Neural progenitor cell (in vitro differentiated cells): Measurements from ENCODE around the gene RAD51AP1. TPM values are rescaled to one million over a fixed set of nuclear protein-coding genes. Genes with fewer than 3 reads are reported as not detected.
"Not testable (repeated sequence)": the region's sequence is repeated elsewhere in the genome, so short reads cannot be mapped to it uniquely, and the experiment has no call there.

Experiments used
- DNase-seq: peaks from one replicate; pipeline ENCODE4 v3.0.0-alpha.2; 2016; ENCODE audit warnings: low spot score
- H2AFZ ChIP-seq: fragments of 200-600 bp; sonication (generic); replicated peaks from 2 replicates; pipeline ENCODE4 v1.6.1; 2016; ENCODE audit warnings: antibody characterized with exemption
- H3F3A ChIP-seq: fragments of 200-600 bp; sonication (generic); 2 replicates; pipeline ENCODE4 v1.6.1; 2016; ENCODE audit warnings: antibody characterized with exemption, low read depth
- H3K27ac ChIP-seq: fragments of 200-600 bp; sonication (generic); 2 replicates; pipeline ENCODE4 v1.5.1; 2016; ENCODE audit warnings: mild to moderate bottlenecking
- H3K27me3 ChIP-seq: fragments of 200-600 bp; sonication (generic); 2 replicates; pipeline ENCODE4 v1.6.1; 2016; ENCODE audit warnings: mild to moderate bottlenecking, moderate library complexity
- H3K36me3 ChIP-seq: fragments of 200-600 bp; sonication (generic); 2 replicates; pipeline ENCODE4 v1.5.1; 2016
- H3K4me1 ChIP-seq: fragments of 200-600 bp; sonication (generic); 2 replicates; pipeline ENCODE4 v1.6.1; 2016; ENCODE audit warnings: mixed run types
- H3K4me2 ChIP-seq: fragments of 200-600 bp; sonication (generic); 2 replicates; pipeline ENCODE4 v1.6.1; 2016
- H3K4me3 ChIP-seq: fragments of 200-600 bp; sonication (generic); 2 replicates; pipeline ENCODE4 v1.5.1; 2016
- H3K79me2 ChIP-seq: fragments of 200-600 bp; sonication (generic); 2 replicates; pipeline ENCODE4 v1.6.1; 2016; ENCODE audit warnings: low read depth
- H3K9ac ChIP-seq: fragments of 200-600 bp; sonication (generic); 2 replicates; pipeline ENCODE4 v1.6.1; 2016
- H3K9me3 ChIP-seq: fragments of 200-600 bp; sonication (generic); 2 replicates; pipeline ENCODE4 v1.5.1; 2016; ENCODE audit warnings: low read depth
- H4K20me1 ChIP-seq: fragments of 200-600 bp; sonication (generic); 2 replicates; pipeline ENCODE4 v1.6.1; 2016; ENCODE audit warnings: low read depth
- H3K27ac Mint-ChIP-seq: 3 replicates; pipeline ENCODE4 v1.8.0; 2021; ENCODE audit warnings: mixed read lengths
- H3K27me3 Mint-ChIP-seq: 2 replicates; pipeline ENCODE4 v1.8.0; 2022; ENCODE audit warnings: low read depth, mild to moderate bottlenecking, inconsistent platforms, moderate library complexity, mixed read lengths; ENCODE audit not compliant: insufficient read depth
- H3K36me3 Mint-ChIP-seq: 3 replicates; pipeline ENCODE4 v1.8.0; 2021; ENCODE audit warnings: mixed read lengths
- H3K4me1 Mint-ChIP-seq: 3 replicates; pipeline ENCODE4 v1.8.0; 2021; ENCODE audit warnings: mixed read lengths
- H3K4me3 Mint-ChIP-seq: 3 replicates; pipeline ENCODE4 v1.8.0; 2021; ENCODE audit warnings: mild to moderate bottlenecking, moderate library complexity, mixed read lengths
- H3K9me3 Mint-ChIP-seq: 3 replicates; pipeline ENCODE4 v1.8.0; 2020; ENCODE audit warnings: mixed read lengths
- CTCF ChIP-seq: fragments of 200-600 bp; sonication (generic); IDR thresholded peaks from 2 replicates; pipeline ENCODE4 v1.5.1; 2017; ENCODE audit warnings: antibody characterized with exemption, mild to moderate bottlenecking
- EZH2 ChIP-seq: fragments of 200-600 bp; sonication (generic); IDR thresholded peaks from 2 replicates; pipeline ENCODE4 v1.6.1; 2017; ENCODE audit warnings: antibody characterized with exemption, mild to moderate bottlenecking, moderate library complexity
- EZH2phosphoT487 ChIP-seq: fragments of 200-600 bp; sonication (generic); IDR thresholded peaks from 2 replicates; pipeline ENCODE4 v1.6.1; 2017; ENCODE audit warnings: antibody characterized with exemption
- total RNA-seq: library from RNA; depleted of rRNA; stranded (reverse); fragments of >200 nt; gene quantifications from 2 replicates; pipeline ENCODE4 v1.2.3, GENCODE V29; 2015; ENCODE audit warnings: low replicate concordance

RAD51AP1 gene
- total RNA-seq, 1 donor from 2014 or later, result 189 TPM

DNA sequence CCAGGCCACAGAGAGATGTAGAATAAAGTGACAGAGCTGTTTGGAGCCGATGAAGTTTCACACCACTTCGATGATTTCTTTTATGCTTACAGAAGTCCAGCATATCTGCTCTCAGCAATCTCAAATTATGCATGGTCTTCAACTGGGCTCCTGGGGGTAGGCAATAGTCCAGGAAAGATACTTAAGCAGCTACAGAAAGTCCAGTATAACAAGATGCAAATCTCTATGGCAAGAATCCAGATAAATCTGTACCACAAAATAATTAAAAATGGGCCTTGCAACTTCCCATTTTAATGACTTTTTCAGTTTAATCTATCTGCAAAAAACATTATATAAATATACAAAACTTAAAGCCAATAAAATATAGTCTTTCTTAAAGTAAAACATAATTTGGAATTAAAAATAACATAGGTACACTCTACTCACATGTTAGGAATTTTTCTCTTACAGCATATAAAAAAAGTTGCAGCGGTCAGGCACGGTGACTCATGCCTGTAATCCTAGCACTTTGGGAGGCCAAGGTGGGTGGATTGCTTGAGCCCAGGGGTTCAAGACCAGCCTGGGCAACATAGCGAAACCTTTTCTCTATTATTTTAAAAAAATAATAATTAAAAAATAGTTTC lies 20.5 kb upstream of the RAD51AP1 start:
- H3K36me3 ChIP-seq, result peaks cover 8% of the 10 kb centered on the region
- no peak for DNase-seq
- no peak overlapping the region for H3K4me3 ChIP-seq
- Mint-ChIP-seq H3K27me3 (no peaks in the 10 kb centered on the region), H3K27ac (no peak overlapping the region), H3K4me1 (no peaks in the 10 kb centered on the region), H3K4me3 (no peak overlapping the region), H3K9me3 (no peaks in the 10 kb centered on the region), H3K36me3 (peaks cover 6% of the 10 kb centered on the region)
- H2AFZ ChIP-seq, result no peak overlapping the region
- H3K4me1 ChIP-seq, result no peaks in the 10 kb centered on the region
- H3K9me3 ChIP-seq, result no peaks in the 10 kb centered on the region
- H4K20me1 ChIP-seq, result no peaks in the 10 kb centered on the region
- no peak overlapping the region for H3K9ac ChIP-seq
- TF ChIP-seq EZH2 (no peak), CTCF (no peak), EZH2phosphoT487 (no peak)
- H3K27ac ChIP-seq, result no peak overlapping the region
- H3K79me2 ChIP-seq, result no peaks in the 10 kb centered on the region
- H3K27me3 ChIP-seq, result no peaks in the 10 kb centered on the region
- no peak overlapping the region for H3K4me2 ChIP-seq
- H3F3A ChIP-seq, result no peaks in the 10 kb centered on the region

GRCh38 chr12:4523443-4523842 lies 15.2 kb upstream of the RAD51AP1 start:
- not testable (repeated sequence) for H3K9ac ChIP-seq, H3K9me3 ChIP-seq, H2AFZ ChIP-seq, H3K27me3 ChIP-seq, H3K9me3 Mint-ChIP-seq, H3K4me2 ChIP-seq, H3K27ac ChIP-seq, H3K4me1 Mint-ChIP-seq, H4K20me1 ChIP-seq, H3F3A ChIP-seq, H3K4me3 Mint-ChIP-seq, H3K27ac Mint-ChIP-seq, H3K27me3 Mint-ChIP-seq, H3K36me3 ChIP-seq, H3K4me3 ChIP-seq, H3K79me2 ChIP-seq, H3K36me3 Mint-ChIP-seq, H3K4me1 ChIP-seq, DNase-seq

GRCh38 chr12:4526923-4527546 lies 11.7 kb upstream of the RAD51AP1 start:
- TF ChIP-seq EZH2 (no peak), EZH2phosphoT487 (no peak), CTCF (peak; percentile 66)
- Mint-ChIP-seq H3K9me3 (no peaks in the 10 kb centered on the region), H3K4me1 (no peaks in the 10 kb centered on the region), H3K4me3 (no peak overlapping the region), H3K27me3 (no peaks in the 10 kb centered on the region), H3K27ac (no peak overlapping the region), H3K36me3 (no peaks in the 10 kb centered on the region)
- DNase-seq, result no peak
- Histone ChIP-seq H3K27me3 (no peaks in the 10 kb centered on the region), H3K27ac (no peak overlapping the region), H3K4me2 (no peak overlapping the region), H4K20me1 (no peaks in the 10 kb centered on the region), H2AFZ (no peak overlapping the region), H3K4me1 (no peaks in the 10 kb centered on the region), H3K36me3 (peaks cover 6% of the 10 kb centered on the region), H3K9ac (no peak overlapping the region), H3K79me2 (no peaks in the 10 kb centered on the region), H3K4me3 (no peak overlapping the region), H3K9me3 (no peaks in the 10 kb centered on the region), H3F3A (peaks cover 8% of the 10 kb centered on the region)

DNA sequence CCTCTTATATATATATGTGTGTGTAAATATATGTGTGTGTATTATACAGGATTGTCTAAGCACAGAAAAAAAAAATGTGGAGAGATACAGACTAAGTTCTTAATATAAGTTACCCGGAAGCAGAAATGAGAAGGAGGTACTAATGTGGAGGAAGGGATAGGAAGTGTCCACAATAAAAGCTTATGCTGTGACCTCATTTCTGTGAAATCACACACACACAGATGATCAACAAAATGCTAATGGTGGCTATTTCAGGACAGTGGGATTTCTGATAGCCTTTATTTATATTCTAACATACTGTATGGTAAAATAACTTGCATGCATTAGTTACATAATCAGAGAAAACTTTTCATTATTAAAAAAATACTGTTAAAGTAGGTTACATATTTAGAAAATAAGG lies 8.5 kb upstream of the RAD51AP1 start:
- H3K27ac ChIP-seq, result no peak overlapping the region
- H3K9ac ChIP-seq, result no peak overlapping the region
- H3K4me3 ChIP-seq, result no peak overlapping the region
- no peak overlapping the region for H3K4me2 ChIP-seq
- DNase-seq, result no peak
- Mint-ChIP-seq H3K27me3 (no peaks in the 10 kb centered on the region), H3K9me3 (no peaks in the 10 kb centered on the region), H3K27ac (no peak overlapping the region), H3K36me3 (no peaks in the 10 kb centered on the region), H3K4me1 (no peaks in the 10 kb centered on the region), H3K4me3 (no peak overlapping the region)
- TF ChIP-seq EZH2, result no peak
- no peak for TF ChIP-seq EZH2phosphoT487
- no peak for TF ChIP-seq CTCF
- H4K20me1 ChIP-seq, result no peaks in the 10 kb centered on the region
- no peaks in the 10 kb centered on the region for H3K79me2 ChIP-seq
- peaks cover 6% of the 10 kb centered on the region for H3K36me3 ChIP-seq
- H2AFZ ChIP-seq, result no peak overlapping the region
- no peaks in the 10 kb centered on the region for H3K27me3 ChIP-seq
- H3K9me3 ChIP-seq, result no peaks in the 10 kb centered on the region
- no peaks in the 10 kb centered on the region for H3K4me1 ChIP-seq
- H3F3A ChIP-seq, result peaks cover 8% of the 10 kb centered on the region
